ENCODE data around the gene CDH12. TPM values are rescaled to one million over a fixed set of nuclear protein-coding genes. Genes with fewer than 3 reads are reported as not detected.

Gene CDH12
- polyA plus RNA-seq, 3 donors = 6.0 to 6.2 (median 6.1) TPM

GRCh38 chr5:21711866-21712758 lies 1141.0 kb downstream of the CDH12 start:
- DNase-seq = peak; percentile 52

GRCh38 chr5:21709770-21710169 lies 1143.4 kb downstream of the CDH12 start:
- no peak for DNase-seq

GRCh38 chr5:21704974-21705668 lies 1148.0 kb downstream of the CDH12 start:
- DNase-seq = no peak

- no peak for DNase-seq
Observed at GRCh38 chr5:21701317-21701716, 1151.8 kb downstream of the CDH12 start.
